Vagina (tissue), 2 donors: Measurements from ENCODE around the gene MEG3. TPM values are rescaled to one million over a fixed set of nuclear protein-coding genes. Genes with fewer than 3 reads are reported as not detected.

Experiments used
- DNase-seq, 2 donors: peaks; one replicate each; pipeline ENCODE4 v3.0.0-alpha.2; 2017; ENCODE audit errors: extremely low spot score in 2 of 2
- H3K27ac ChIP-seq: fragments of 200-600 bp; sonication (generic); one replicate; pipeline ENCODE4 v1.5.1; 2019
- H3K27me3 ChIP-seq: fragments of 200-600 bp; sonication (generic); one replicate; pipeline ENCODE4 v1.5.1; 2019
- H3K36me3 ChIP-seq, 2 donors: fragments of 200-600 bp; sonication (generic); one replicate each; pipeline ENCODE4 v1.5.1; 2017 to 2019
- H3K4me1 ChIP-seq: fragments of 200-600 bp; sonication (generic); one replicate; pipeline ENCODE4 v1.5.1; 2019
- H3K4me3 ChIP-seq, 2 donors: fragments of 200-600 bp; sonication (generic); 1 replicate in 1 of 2; 2 replicates in 1 of 2; pipeline ENCODE4 v1.5.1; 2016 to 2019
- H3K9me3 ChIP-seq: fragments of 200-600 bp; sonication (generic); one replicate; pipeline ENCODE4 v1.5.1; 2019
- POLR2A ChIP-seq, 2 donors: fragments of 450-650 bp; IDR thresholded peaks; one replicate each; pipeline ENCODE4 v1.6.1; 2017; ENCODE audit warnings: antibody characterized with exemption in 2 of 2, mild to moderate bottlenecking in 2 of 2, moderate library complexity in 2 of 2
- POLR2AphosphoS5 ChIP-seq, 2 donors: sonication (generic); formaldehyde crosslinking; IDR thresholded peaks; one replicate each; pipeline ENCODE4 v1.9.0; 2017; ENCODE audit warnings: antibody characterized with exemption in 2 of 2, mild to moderate bottlenecking in 2 of 2, low read depth in 1 of 2; ENCODE audit not compliant: insufficient read depth in 1 of 2
- intact Hi-C: fragments of 100-400 bp; cut with DNase I; formaldehyde crosslinking; loops from one replicate; pipeline ENCODE4 v1.15.1; 2023
- total RNA-seq: library from RNA; depleted of rRNA; stranded (reverse); fragments of >200 nt; gene quantifications from one replicate; pipeline ENCODE4 v1.2.3, GENCODE V29; 2016
- TF ChIP-seq, protein P1 (sequence below), 3 experiments: fragments of 450-650 bp in 2 of 3; fragments of 200-600 bp in 1 of 3; sonication (generic) in 1 of 3; IDR thresholded peaks; one replicate each; pipeline ENCODE4 v1.5.1; 2017 to 2019; ENCODE audit warnings: antibody characterized with exemption in 3 of 3, mild to moderate bottlenecking in 2 of 3, moderate library complexity in 2 of 3

The MEG3 gene
- total RNA-seq, 1 donor from 2014 or later: 126 TPM

DNA sequence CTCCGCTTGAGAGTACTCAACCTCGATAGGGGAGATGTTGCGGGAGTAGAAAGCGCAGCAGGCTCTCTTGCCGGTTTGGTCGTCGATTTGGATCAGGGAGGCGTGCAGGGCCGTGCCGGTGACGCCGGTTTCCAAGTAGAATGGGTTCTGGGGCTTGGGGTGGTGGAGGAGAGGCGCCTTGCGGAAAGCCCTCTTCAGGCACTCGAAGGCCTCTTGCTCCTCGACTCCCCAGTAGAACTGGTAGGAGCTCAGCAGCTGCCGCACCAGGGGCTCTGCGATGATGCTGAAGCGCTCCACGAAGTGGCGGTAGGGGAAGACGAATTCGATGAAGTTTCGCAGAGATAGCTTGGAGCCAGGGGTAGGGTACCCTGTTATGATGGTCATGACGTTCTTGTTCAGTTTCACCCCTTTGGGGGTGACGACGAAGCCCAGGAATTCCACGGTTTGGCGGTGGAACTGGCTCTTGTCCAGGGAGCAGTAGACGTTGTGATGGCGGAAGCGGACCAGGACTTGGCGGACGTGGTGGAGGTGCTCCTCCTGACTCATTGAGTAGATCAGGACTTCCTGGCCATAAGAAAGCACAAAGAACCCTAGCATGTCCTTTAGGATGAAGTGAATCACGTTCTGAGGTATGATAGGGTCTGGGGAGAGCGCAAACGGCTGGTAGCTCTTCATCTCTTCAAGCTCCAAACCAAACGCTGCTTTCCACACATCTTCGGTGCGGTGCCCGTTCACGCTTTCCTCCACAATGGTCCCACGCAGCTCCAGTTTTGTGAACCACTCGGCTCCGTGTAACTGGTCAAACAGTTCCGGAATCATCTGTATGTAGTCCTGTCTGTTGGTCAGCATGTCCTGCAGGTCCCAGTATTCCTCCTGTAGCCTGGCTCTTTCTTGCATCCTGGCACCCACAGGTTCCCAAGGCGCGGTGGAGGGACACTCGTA is 56.4 kb downstream of the MEG3 start:
- no peak for DNase-seq
- intact Hi-C loops: no loop called here

DNA sequence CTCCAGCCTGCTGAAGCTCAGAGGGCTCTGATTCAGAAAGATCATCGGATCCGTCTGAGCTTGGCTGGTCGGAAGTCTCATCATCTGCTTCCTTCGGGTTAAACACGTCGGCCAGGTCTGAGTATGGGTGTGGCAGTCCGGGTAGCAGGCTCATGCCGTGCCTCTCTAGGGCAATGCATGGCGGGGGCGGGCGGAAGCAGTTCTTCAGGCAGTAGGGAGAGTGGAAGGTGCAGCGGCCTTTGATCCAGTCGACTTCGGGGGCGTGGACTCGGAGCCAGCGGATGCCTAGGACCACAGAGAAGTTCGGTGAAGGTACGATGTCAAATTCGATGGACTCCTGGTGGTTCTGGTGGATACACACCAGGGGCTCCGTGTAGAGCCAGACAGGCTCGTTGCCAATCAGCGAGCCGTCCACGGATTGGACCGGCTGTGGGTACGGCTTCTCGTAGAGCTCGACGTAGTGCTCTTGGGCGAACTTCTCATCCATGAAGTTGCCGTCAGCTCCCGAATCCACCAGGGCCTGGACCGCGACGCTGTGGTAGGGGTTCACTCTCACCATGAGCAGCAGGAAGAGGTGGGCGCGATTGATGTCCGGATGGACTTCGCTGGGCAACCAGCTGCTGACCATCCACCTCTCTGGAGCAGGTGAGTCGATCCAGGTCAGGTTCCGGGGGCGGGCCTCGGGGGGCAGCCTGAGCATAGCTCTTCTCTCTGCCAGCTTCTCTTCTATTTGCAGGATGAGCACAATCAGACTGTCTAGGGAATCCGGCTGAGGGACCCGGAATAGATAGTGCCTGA is 57.3 kb downstream of the MEG3 start:
- intact Hi-C loops: no loop called here
- Histone ChIP-seq H3K27ac (no peak overlapping the region), H3K36me3 (no peaks in the 10 kb centered on the region), H3K4me3 (no peak overlapping the region), H3K27me3 (no peaks in the 10 kb centered on the region), H3K4me1 (no peaks in the 10 kb centered on the region), H3K9me3 (no peaks in the 10 kb centered on the region)
- no peak for DNase-seq
- TF ChIP-seq, protein P1, sequence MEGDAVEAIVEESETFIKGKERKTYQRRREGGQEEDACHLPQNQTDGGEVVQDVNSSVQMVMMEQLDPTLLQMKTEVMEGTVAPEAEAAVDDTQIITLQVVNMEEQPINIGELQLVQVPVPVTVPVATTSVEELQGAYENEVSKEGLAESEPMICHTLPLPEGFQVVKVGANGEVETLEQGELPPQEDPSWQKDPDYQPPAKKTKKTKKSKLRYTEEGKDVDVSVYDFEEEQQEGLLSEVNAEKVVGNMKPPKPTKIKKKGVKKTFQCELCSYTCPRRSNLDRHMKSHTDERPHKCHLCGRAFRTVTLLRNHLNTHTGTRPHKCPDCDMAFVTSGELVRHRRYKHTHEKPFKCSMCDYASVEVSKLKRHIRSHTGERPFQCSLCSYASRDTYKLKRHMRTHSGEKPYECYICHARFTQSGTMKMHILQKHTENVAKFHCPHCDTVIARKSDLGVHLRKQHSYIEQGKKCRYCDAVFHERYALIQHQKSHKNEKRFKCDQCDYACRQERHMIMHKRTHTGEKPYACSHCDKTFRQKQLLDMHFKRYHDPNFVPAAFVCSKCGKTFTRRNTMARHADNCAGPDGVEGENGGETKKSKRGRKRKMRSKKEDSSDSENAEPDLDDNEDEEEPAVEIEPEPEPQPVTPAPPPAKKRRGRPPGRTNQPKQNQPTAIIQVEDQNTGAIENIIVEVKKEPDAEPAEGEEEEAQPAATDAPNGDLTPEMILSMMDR (IDR thresholded peaks at IDR 0.05): no peak
- TF ChIP-seq POLR2A (IDR thresholded peaks at IDR 0.05): no peak
- no peak for TF ChIP-seq POLR2AphosphoS5 (IDR thresholded peaks at IDR 0.05; ENCODE audit: insufficient read depth in 1 of 2, low read depth in 1 of 2)

More for the DNA sequence above, 56.4 kb downstream of the MEG3 start:
- Histone ChIP-seq H3K27ac (no peak overlapping the region), H3K27me3 (no peaks in the 10 kb centered on the region), H3K36me3 (no peaks in the 10 kb centered on the region), H3K4me1 (no peaks in the 10 kb centered on the region), H3K9me3 (no peaks in the 10 kb centered on the region), H3K4me3 (no peak overlapping the region)
- TF ChIP-seq POLR2AphosphoS5 (IDR thresholded peaks at IDR 0.05; ENCODE audit: insufficient read depth in 1 of 2, low read depth in 1 of 2): no peak
- TF ChIP-seq POLR2A (IDR thresholded peaks at IDR 0.05): no peak
- TF ChIP-seq, protein P1 (IDR thresholded peaks at IDR 0.05): no peak

DNA sequence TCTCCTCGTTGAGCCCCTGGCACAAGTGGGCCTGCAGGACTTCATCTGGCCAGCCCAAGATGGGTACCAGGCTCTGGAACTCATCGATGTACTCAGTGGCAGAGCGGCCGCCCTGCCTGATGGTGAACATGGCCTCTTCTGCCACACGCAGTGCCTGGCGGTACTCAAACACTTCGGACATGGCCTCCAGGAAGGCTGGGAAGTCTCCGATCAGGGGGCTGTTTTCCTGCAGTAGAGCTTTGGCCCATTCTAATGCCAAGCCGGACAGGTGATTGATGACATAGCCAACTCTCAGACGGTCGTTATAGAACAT is 57.8 kb downstream of the MEG3 start:
- intact Hi-C loops: no loop called here
- no peak for DNase-seq

DNA sequence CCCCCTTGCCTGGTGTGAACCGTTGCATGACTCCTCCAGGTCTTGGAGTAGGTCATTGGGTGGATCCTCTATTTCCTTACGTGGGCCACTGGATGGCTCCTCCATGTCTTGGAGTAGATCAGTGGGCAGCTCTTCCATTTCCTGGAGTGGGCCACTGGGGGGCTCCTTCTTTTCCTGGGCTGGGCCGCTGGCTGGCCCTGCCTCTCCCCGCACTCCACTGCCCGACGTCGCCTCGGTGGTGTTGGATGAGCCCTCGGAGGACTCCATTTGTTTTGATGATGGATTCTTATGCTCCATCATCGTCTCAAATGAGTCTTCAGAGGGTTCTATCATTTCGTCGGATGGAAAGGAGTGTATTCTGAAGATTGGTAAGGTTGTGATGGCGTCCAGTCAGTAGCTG is 58.5 kb downstream of the MEG3 start:
- Histone ChIP-seq H3K9me3 (no peaks in the 10 kb centered on the region), H3K27me3 (no peaks in the 10 kb centered on the region), H3K36me3 (no peaks in the 10 kb centered on the region), H3K4me3 (no peak overlapping the region), H3K4me1 (no peaks in the 10 kb centered on the region), H3K27ac (no peak overlapping the region)
- DNase-seq: no peak
- TF ChIP-seq, protein P1 (IDR thresholded peaks at IDR 0.05): no peak
- TF ChIP-seq POLR2AphosphoS5 (IDR thresholded peaks at IDR 0.05; ENCODE audit: insufficient read depth in 1 of 2, low read depth in 1 of 2): no peak
- no peak for TF ChIP-seq POLR2A (IDR thresholded peaks at IDR 0.05)
- intact Hi-C loops: no loop called here

More for the DNA sequence above, 57.8 kb downstream of the MEG3 start:
- H3K4me3 ChIP-seq: no peak overlapping the region
- H3K27ac ChIP-seq: no peak overlapping the region
- no peaks in the 10 kb centered on the region for H3K4me1 ChIP-seq
- TF ChIP-seq POLR2A (IDR thresholded peaks at IDR 0.05): no peak
- TF ChIP-seq, protein P1 (IDR thresholded peaks at IDR 0.05): no peak
- no peak for TF ChIP-seq POLR2AphosphoS5 (IDR thresholded peaks at IDR 0.05; ENCODE audit: insufficient read depth in 1 of 2, low read depth in 1 of 2)
- H3K27me3 ChIP-seq: no peaks in the 10 kb centered on the region
- H3K9me3 ChIP-seq: no peaks in the 10 kb centered on the region
- H3K36me3 ChIP-seq: no peaks in the 10 kb centered on the region
